Measurements from ENCODE around the gene SEMA7A.
A peak's percentile ranks its signal among the peaks of the same experiment; 100 is the strongest.

SEMA7A gene

GRCh38 chr15:74430510-74430951 lies 3.2 kb downstream of the SEMA7A start:
- peak overlapping the region; percentile 77 for H3K9ac ChIP-seq (ENCODE audit: low read length)

GRCh38 chr15:74429781-74430400 lies 3.9 kb downstream of the SEMA7A start:
- H2BK15ac ChIP-seq (ENCODE audit: low read depth, poor library complexity, severe bottlenecking), result no peak overlapping the region
- no peak overlapping the region for H2BK12ac ChIP-seq (ENCODE audit: low read length in 2 of 2)
- no peak overlapping the region for H3K4ac ChIP-seq (ENCODE audit: low read depth in 1 of 2, low read length in 2 of 2)
- no peak overlapping the region for H4K91ac ChIP-seq (ENCODE audit: low read length)
- H4K8ac ChIP-seq (ENCODE audit: low read length), result no peak overlapping the region
- H2AK5ac ChIP-seq (ENCODE audit: low read length, severe bottlenecking), result peak overlapping the region; percentile 86
- no peak overlapping the region for H3K4me2 ChIP-seq (ENCODE audit: low read length, poor library complexity, severe bottlenecking)
- H3K14ac ChIP-seq (ENCODE audit: low read length in 2 of 2), result no peak overlapping the region
- no peak for DNase-seq
- no peaks in the 10 kb centered on the region for H3K79me1 ChIP-seq (replicated peaks; ENCODE audit: low read length, poor library complexity, severe bottlenecking)
- no peak overlapping the region for H3K27ac ChIP-seq (ENCODE audit: low read length, poor library complexity, severe bottlenecking)
- H2BK5ac ChIP-seq (ENCODE audit: low read depth, low read length, poor library complexity, severe bottlenecking), result no peak overlapping the region
- peaks cover 68% of the 10 kb centered on the region for H3K4me1 ChIP-seq (ENCODE audit: control insufficient read depth, insufficient read depth, low read depth, low read length)
- H3K18ac ChIP-seq (ENCODE audit: low read depth in 1 of 2, low read length in 2 of 2), result no peak overlapping the region
- H3K9me3 ChIP-seq (ENCODE audit: control insufficient read depth, low read length), result no peaks in the 10 kb centered on the region
- H3K27me3 ChIP-seq (ENCODE audit: control insufficient read depth in 1 of 2, insufficient read depth in 1 of 2, low read length in 2 of 2), result no peaks in the 10 kb centered on the region
- peak overlapping the region; percentile 17 for H3K9ac ChIP-seq (ENCODE audit: low read length)
- no peak overlapping the region for H2BK120ac ChIP-seq (ENCODE audit: low read depth, low read length)
- H3K23ac ChIP-seq (ENCODE audit: low read length in 2 of 2), result no peak overlapping the region
- no peak overlapping the region for H2AFZ ChIP-seq (ENCODE audit: low read depth, low read length)
- WGBS, result 90% methylated on average over 5 of the region's 6 CpGs
- peaks cover 6 to 8% of the 10 kb centered on the region in 2 experiments for H3K36me3 ChIP-seq (ENCODE audit: control insufficient read depth in 1 of 2, insufficient read depth in 2 of 2, low read depth in 1 of 2, low read length in 2 of 2)
- peak overlapping the region in 1 of 2 experiments; percentile 51 for H3K4me3 ChIP-seq (ENCODE audit: insufficient read depth in 1 of 2, low read depth in 1 of 2, low read length in 2 of 2)

More at GRCh38 chr15:74430510-74430951, 3.2 kb downstream of the SEMA7A start:
- H3K36me3 ChIP-seq (ENCODE audit: control insufficient read depth in 1 of 2, insufficient read depth in 2 of 2, low read depth in 1 of 2, low read length in 2 of 2), result peaks cover 6 to 7% of the 10 kb centered on the region in 2 experiments
- H2BK5ac ChIP-seq (ENCODE audit: low read depth, low read length, poor library complexity, severe bottlenecking), result peak overlapping the region; percentile 26
- peak overlapping the region in 1 of 2 experiments; percentile 89 for H3K4me3 ChIP-seq (ENCODE audit: insufficient read depth in 1 of 2, low read depth in 1 of 2, low read length in 2 of 2)
- no peak overlapping the region for H2BK15ac ChIP-seq (ENCODE audit: low read depth, poor library complexity, severe bottlenecking)
- no peaks in the 10 kb centered on the region for H3K79me1 ChIP-seq (replicated peaks; ENCODE audit: low read length, poor library complexity, severe bottlenecking)
- no peak overlapping the region for H2BK120ac ChIP-seq (ENCODE audit: low read depth, low read length)
- H3K4me1 ChIP-seq (ENCODE audit: control insufficient read depth, insufficient read depth, low read depth, low read length), result peaks cover 65% of the 10 kb centered on the region
- no peak overlapping the region for H2AFZ ChIP-seq (ENCODE audit: low read depth, low read length)
- no peak overlapping the region for H4K91ac ChIP-seq (ENCODE audit: low read length)
- peak overlapping the region; percentile 44 for H3K4me2 ChIP-seq (ENCODE audit: low read length, poor library complexity, severe bottlenecking)
- H3K18ac ChIP-seq (ENCODE audit: low read depth in 1 of 2, low read length in 2 of 2), result no peak overlapping the region
- no peaks in the 10 kb centered on the region for H3K27me3 ChIP-seq (ENCODE audit: control insufficient read depth in 1 of 2, insufficient read depth in 1 of 2, low read length in 2 of 2)
- WGBS, result 89% methylated on average over 6 of the region's 6 CpGs
- DNase-seq, result no peak
- peak overlapping the region; percentile 21 for H2AK5ac ChIP-seq (ENCODE audit: low read length, severe bottlenecking)
- no peak overlapping the region for H3K27ac ChIP-seq (ENCODE audit: low read length, poor library complexity, severe bottlenecking)
- no peak overlapping the region for H3K4ac ChIP-seq (ENCODE audit: low read depth in 1 of 2, low read length in 2 of 2)
- no peaks in the 10 kb centered on the region for H3K9me3 ChIP-seq (ENCODE audit: control insufficient read depth, low read length)
- H4K8ac ChIP-seq (ENCODE audit: low read length), result no peak overlapping the region
- H2BK12ac ChIP-seq (ENCODE audit: low read length in 2 of 2), result no peak overlapping the region
- no peak overlapping the region for H3K23ac ChIP-seq (ENCODE audit: low read length in 2 of 2)
- no peak overlapping the region for H3K14ac ChIP-seq (ENCODE audit: low read length in 2 of 2)

- Histone ChIP-seq H3K4ac (ENCODE audit: low read depth in 1 of 2, low read length in 2 of 2) (no peak overlapping the region), H2BK120ac (ENCODE audit: low read depth, low read length) (no peak overlapping the region), H2AK5ac (ENCODE audit: low read length, severe bottlenecking) (peak overlapping the region; percentile 86), H3K14ac (ENCODE audit: low read length in 2 of 2) (peak overlapping the region in 1 of 2 experiments; percentile 47), H3K4me1 (ENCODE audit: control insufficient read depth, insufficient read depth, low read depth, low read length) (peaks cover 68% of the 10 kb centered on the region), H3K27me3 (ENCODE audit: control insufficient read depth in 1 of 2, insufficient read depth in 1 of 2, low read length in 2 of 2) (no peaks in the 10 kb centered on the region), H3K23ac (ENCODE audit: low read length in 2 of 2) (no peak overlapping the region), H2BK15ac (ENCODE audit: low read depth, poor library complexity, severe bottlenecking) (no peak overlapping the region), H3K18ac (ENCODE audit: low read depth in 1 of 2, low read length in 2 of 2) (no peak overlapping the region), H3K9me3 (ENCODE audit: control insufficient read depth, low read length) (no peaks in the 10 kb centered on the region), H2BK12ac (ENCODE audit: low read length in 2 of 2) (no peak overlapping the region), H4K91ac (ENCODE audit: low read length) (no peak overlapping the region), H3K79me1 (replicated peaks; ENCODE audit: low read length, poor library complexity, severe bottlenecking) (no peaks in the 10 kb centered on the region), H3K4me2 (ENCODE audit: low read length, poor library complexity, severe bottlenecking) (no peak overlapping the region), H3K36me3 (ENCODE audit: control insufficient read depth in 1 of 2, insufficient read depth in 2 of 2, low read depth in 1 of 2, low read length in 2 of 2) (peaks cover 6 to 8% of the 10 kb centered on the region in 2 experiments), H2BK5ac (ENCODE audit: low read depth, low read length, poor library complexity, severe bottlenecking) (no peak overlapping the region), H4K8ac (ENCODE audit: low read length) (no peak overlapping the region), H2AFZ (ENCODE audit: low read depth, low read length) (no peak overlapping the region), H3K4me3 (ENCODE audit: insufficient read depth in 1 of 2, low read depth in 1 of 2, low read length in 2 of 2) (no peak overlapping the region), H3K27ac (ENCODE audit: low read length, poor library complexity, severe bottlenecking) (peak overlapping the region; percentile 32), H3K9ac (ENCODE audit: low read length) (peak overlapping the region; percentile 51)
- WGBS, result 84% methylated on average over 11 of the region's 14 CpGs
- DNase-seq, result no peak
Observed at GRCh38 chr15:74428970-74429780, 4.6 kb downstream of the SEMA7A start.

GRCh38 chr15:74428442-74428787 lies 5.3 kb downstream of the SEMA7A start:
- Histone ChIP-seq H3K27ac (ENCODE audit: low read length, poor library complexity, severe bottlenecking) (peak overlapping the region; percentile 32), H3K18ac (ENCODE audit: low read depth in 1 of 2, low read length in 2 of 2) (no peak overlapping the region), H2BK15ac (ENCODE audit: low read depth, poor library complexity, severe bottlenecking) (no peak overlapping the region), H3K27me3 (ENCODE audit: control insufficient read depth in 1 of 2, insufficient read depth in 1 of 2, low read length in 2 of 2) (no peaks in the 10 kb centered on the region), H2BK120ac (ENCODE audit: low read depth, low read length) (no peak overlapping the region), H4K8ac (ENCODE audit: low read length) (no peak overlapping the region), H3K4me3 (ENCODE audit: insufficient read depth in 1 of 2, low read depth in 1 of 2, low read length in 2 of 2) (no peak overlapping the region), H2AK5ac (ENCODE audit: low read length, severe bottlenecking) (peak overlapping the region; percentile 86), H3K9me3 (ENCODE audit: control insufficient read depth, low read length) (no peaks in the 10 kb centered on the region), H2AFZ (ENCODE audit: low read depth, low read length) (no peak overlapping the region), H3K4ac (ENCODE audit: low read depth in 1 of 2, low read length in 2 of 2) (no peak overlapping the region), H2BK12ac (ENCODE audit: low read length in 2 of 2) (no peak overlapping the region), H3K9ac (ENCODE audit: low read length) (peak overlapping the region; percentile 51), H4K91ac (ENCODE audit: low read length) (no peak overlapping the region), H3K36me3 (ENCODE audit: control insufficient read depth in 1 of 2, insufficient read depth in 2 of 2, low read depth in 1 of 2, low read length in 2 of 2) (peaks cover 8 to 9% of the 10 kb centered on the region in 2 experiments), H3K23ac (ENCODE audit: low read length in 2 of 2) (no peak overlapping the region), H3K4me2 (ENCODE audit: low read length, poor library complexity, severe bottlenecking) (no peak overlapping the region), H3K4me1 (ENCODE audit: control insufficient read depth, insufficient read depth, low read depth, low read length) (peaks cover 72% of the 10 kb centered on the region), H3K79me1 (replicated peaks; ENCODE audit: low read length, poor library complexity, severe bottlenecking) (no peaks in the 10 kb centered on the region), H2BK5ac (ENCODE audit: low read depth, low read length, poor library complexity, severe bottlenecking) (no peak overlapping the region), H3K14ac (ENCODE audit: low read length in 2 of 2) (peak overlapping the region in 1 of 2 experiments; percentile 47)
- no peak for DNase-seq
- 95% methylated on average over 5 of the region's 5 CpGs for WGBS
